GM12892 (cell line): ENCODE measurements around the gene MLH1. TPM values are rescaled to one million over a fixed set of nuclear protein-coding genes. Genes with fewer than 3 reads are reported as not detected.
"Not testable (repeated sequence)": the region's sequence is repeated elsewhere in the genome, so short reads cannot be mapped to it uniquely, and the experiment has no call there.

Experiments
- DNase-seq: peaks from one replicate; pipeline ENCODE4 v3.0.0; 2011; ENCODE audit not compliant: insufficient read length
- FAIRE-seq: peaks from 2 replicates; lab custom pipeline; 2011; peaks lifted over from hg19 to GRCh38; lab: Jason Lieb, UNC
- POLR2A ChIP-seq: IDR thresholded peaks from 2 replicates; pipeline ENCODE4 v1.6.1; 2011; ENCODE audit warnings: low read depth, low read length, control low read depth
- POLR2AphosphoS5 ChIP-seq: IDR thresholded peaks from 2 replicates; pipeline ENCODE4 v1.6.1; 2011; ENCODE audit warnings: low read depth, low read length, control low read depth
- TAF1 ChIP-seq: IDR thresholded peaks from 2 replicates; pipeline ENCODE4 v1.6.1; 2011; ENCODE audit warnings: low read depth, mild to moderate bottlenecking, control low read depth, low read length, borderline replicate concordance
- polyA plus RNA-seq: library from polyadenylated mRNA; unstranded; fragments of >200 nt; gene quantifications from one replicate; pipeline ENCODE4 v1.2.1, GENCODE V29; 2012; ENCODE audit warnings: missing spikeins, inconsistent platforms; ENCODE audit not compliant: missing spikeins

Gene MLH1
- polyA plus RNA-seq = 45.7 TPM

DNA sequence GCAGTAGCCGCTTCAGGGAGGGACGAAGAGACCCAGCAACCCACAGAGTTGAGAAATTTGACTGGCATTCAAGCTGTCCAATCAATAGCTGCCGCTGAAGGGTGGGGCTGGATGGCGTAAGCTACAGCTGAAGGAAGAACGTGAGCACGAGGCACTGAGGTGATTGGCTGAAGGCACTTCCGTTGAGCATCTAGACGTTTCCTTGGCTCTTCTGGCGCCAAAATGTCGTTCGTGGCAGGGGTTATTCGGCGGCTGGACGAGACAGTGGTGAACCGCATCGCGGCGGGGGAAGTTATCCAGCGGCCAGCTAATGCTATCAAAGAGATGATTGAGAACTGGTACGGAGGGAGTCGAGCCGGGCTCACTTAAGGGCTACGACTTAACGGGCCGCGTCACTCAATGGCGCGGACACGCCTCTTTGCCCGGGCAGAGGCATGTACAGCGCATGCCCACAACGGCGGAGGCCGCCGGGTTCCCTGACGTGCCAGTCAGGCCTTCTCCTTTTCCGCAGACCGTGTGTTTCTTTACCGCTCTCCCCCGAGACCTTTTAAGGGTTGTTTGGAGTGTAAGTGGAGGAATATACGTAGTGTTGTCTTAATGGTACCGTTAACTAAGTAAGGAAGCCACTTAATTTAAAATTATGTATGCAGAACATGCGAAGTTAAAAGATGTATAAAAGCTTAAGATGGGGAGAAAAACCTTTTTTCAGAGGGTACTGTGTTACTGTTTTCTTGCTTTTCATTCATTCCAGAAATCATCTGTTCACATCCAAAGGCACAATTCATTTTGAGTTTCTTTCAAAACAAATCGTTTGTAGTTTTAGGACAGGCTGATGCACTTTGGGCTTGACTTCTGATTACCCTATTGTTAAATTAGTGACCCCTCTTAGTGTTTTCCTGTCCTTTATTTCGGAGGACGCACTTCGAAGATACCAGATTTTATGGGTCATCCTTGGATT lies at the start of gene MLH1:
MLH1 (plus strand) TSS at position 193 of the 958 bp plus-strand sequence; CDS start at position 223, 30 bp downstream.
- peak; percentile 56 for DNase-seq
- peak; percentile 77; the same call in 1 of the 2 replicates for TF ChIP-seq TAF1
- peak; percentile 93 for TF ChIP-seq POLR2AphosphoS5
- peak; percentile 94 for TF ChIP-seq POLR2A
- peak; percentile 100 for FAIRE-seq

DNA sequence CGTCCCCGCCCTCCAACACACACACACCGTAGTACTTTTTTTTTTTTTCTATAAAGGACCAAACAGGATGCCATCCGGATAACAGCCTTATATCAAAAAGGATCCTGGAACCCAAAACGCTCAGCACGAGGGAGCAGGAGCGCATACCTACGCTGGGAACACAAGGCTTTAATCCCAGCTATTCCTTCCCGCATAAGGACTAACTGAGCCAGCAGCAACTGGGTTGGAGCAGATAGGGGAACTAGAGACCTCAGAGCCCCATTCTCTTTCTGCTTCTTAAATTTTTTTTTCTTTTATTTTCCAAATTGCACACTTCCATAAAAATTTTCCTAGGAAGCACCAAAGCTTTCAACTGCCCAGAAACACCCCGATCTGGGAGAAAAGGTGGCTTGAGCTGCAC lies 49.7 kb upstream of the MLH1 start:
- TF ChIP-seq POLR2A (no peak), TAF1 (no peak), POLR2AphosphoS5 (no peak)
- DNase-seq (no peak), FAIRE-seq (no peak)

DNA sequence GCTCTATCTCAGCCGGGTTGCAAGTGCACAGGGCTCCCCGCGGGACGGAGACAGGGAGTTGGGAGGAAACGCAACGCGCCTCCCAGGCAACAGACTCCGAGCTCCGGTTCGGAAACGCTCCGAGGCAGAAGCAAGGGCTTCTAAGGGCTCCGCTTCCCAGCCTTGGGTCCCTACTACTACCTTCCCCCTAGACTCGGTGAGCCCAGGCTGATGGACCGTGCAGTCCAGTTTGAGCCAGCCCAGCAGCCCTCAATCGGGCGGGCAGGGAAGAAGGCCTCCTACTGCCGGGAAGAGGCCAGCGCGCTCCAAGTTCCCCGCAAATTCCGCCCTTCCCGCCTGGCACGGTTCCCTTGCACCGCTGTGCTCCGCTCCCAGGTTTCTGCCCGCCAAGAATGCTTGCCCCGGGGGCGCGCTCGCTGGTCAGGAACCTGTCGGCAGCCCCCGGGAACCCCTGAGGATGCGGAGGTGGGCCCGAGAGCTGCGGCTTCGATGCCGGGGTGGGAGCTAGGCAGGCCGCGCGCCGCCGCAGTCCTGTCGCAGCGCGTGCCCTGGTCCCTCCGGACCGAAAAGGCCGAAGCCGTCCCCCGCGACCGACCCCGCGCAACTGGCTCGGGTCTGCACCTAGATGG lies 49.2 kb upstream of the MLH1 start:
- DNase-seq (peak; percentile 60), FAIRE-seq (no peak)
- TF ChIP-seq POLR2AphosphoS5 (no peak), POLR2A (no peak), TAF1 (no peak)

DNA sequence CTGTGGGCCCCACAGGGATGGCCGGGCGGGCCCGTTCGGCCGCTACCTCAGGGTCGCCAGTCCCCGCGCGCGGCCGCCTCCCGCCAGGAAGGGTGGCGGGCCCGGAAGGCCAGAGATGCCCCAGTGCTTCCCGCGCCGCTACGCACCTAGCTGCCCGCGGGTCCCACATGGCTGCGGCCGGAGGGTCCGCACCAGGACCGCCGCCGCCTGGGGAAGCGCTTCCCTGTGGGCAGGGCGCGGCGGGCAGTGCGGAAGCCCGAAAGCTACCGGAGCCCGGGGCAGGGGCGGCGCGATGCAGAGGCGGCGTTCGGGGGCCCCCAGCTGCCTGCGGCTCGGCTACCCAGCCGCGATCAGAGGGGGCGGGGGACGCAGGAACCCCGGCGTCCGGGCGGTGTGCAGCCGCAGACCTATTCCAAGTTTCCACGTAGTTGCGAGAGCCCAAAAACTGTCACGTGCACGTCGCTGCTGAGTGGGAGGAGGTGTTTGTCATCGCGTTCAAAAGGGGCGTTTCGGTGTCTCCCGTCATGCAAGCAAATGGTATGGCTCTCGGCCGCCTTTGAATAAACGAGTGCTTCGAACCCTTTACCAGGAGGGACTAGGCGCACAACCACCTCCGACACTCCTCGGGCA lies 48.6 kb upstream of the MLH1 start, which contains the start of gene TRANK1:
TRANK1 (minus strand) TSS at position 414 of the 630 bp plus-strand sequence; CDS start at position 169, 245 bp downstream.
- FAIRE-seq = peak; percentile 9
- peak; percentile 61 for DNase-seq
- TF ChIP-seq TAF1 (no peak), POLR2AphosphoS5 (no peak), POLR2A (no peak)

DNA sequence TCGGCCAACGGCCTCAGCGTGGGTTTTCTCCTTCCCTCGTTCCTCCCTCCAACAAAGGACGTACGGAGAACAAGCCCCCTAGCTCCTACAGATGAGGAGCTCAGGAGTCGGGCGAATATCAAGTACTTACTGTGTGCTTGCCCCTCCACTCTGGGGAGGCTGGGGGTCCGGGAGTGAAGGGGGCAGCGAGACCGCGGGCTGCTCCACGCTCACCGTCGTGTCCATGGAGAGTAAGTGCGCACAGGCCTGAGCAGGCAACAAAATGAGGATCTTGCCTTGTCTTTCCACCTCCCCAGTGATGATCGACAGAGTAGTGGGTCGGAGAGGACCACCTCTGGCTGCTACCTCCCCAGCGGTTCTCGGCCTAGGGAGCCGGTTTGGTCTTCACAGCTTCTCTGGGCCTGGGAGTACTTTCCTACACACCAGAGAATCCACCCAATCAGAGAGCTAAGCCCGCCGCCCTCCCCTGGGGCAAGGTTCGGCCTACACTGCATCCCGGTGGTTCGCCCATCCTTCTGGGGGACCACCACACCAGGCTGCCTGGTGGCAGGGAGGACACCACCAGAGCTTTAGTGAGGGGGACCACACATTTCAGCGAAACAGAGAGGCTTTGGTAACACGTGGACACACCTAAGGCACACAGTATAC lies 47.9 kb upstream of the MLH1 start:
- DNase-seq (no peak), FAIRE-seq (no peak)
- TF ChIP-seq POLR2A (no peak), POLR2AphosphoS5 (no peak), TAF1 (no peak)

DNA sequence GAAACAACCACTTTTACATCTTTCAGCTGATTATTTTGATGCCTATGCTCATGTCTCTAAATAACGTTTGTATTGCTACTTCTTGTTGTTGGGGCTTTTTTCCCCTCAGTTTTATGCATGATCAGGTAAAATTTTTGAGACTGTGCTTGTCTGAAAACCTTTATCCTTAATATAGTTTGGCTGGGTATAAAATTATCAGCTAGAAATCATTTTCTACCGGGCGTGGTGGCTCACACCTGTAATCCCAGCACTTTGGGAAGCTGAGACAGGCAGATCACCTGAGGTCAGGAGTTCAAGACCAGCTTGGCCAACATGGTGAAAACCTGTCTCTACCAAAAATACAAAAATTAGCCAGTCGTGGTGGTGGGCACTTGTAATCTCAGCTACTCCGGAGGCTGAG lies 45.5 kb upstream of the MLH1 start:
- FAIRE-seq, DNase-seq: not testable (repeated sequence)

DNA sequence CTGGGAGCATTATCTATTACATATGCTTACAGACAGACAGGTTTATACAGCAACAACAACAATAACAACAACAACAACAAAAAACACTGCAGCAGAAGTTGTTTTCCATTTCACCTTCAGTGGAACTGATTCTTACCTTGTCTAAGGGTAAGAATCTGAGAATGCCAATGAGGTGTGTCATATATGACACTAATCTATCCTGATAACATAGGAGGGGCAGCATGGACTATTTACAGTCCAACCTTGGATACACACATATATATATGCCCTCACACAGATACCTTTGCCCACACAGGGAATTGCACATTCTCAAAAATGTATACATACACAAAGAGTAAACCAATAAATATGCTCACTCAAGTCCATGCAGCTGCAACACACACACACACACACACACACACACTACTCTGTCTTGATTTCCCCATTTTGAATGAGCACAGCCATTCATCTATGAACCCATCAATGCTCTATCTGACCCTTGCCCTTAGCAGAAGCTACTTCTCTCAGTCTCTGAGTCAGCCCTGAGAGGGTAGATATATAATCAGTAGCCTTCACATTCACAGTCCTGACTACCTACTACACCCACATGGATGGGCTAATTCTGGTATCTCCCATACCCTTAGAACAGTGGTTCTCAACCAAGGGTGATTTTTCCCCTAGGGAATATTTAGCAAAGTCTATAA lies 38.7 kb upstream of the MLH1 start:
- TF ChIP-seq POLR2AphosphoS5 (no peak), TAF1 (no peak), POLR2A (no peak)
- no peak for DNase-seq
- no peak for FAIRE-seq

DNA sequence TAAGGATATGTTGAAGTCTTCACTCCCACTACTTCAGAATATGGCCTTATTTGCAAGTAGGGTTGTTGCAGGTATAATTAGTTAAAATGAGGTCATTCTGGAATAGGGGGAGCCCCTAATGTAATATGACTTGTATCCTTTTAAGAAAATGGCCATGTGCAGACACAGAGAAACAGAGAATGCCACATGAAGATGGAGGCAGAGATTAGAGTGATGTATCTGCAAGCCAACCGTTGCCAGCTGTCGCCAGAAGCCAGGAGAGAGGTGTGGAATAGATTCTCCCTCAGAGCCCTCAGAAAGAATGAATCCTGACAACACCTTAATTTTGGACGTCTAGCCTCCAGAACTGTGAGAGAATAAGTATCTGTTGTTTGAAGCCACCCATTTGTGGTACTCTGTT lies 37.2 kb upstream of the MLH1 start:
- FAIRE-seq (no peak), DNase-seq (no peak)
- TF ChIP-seq TAF1 (no peak), POLR2A (no peak), POLR2AphosphoS5 (no peak)

DNA sequence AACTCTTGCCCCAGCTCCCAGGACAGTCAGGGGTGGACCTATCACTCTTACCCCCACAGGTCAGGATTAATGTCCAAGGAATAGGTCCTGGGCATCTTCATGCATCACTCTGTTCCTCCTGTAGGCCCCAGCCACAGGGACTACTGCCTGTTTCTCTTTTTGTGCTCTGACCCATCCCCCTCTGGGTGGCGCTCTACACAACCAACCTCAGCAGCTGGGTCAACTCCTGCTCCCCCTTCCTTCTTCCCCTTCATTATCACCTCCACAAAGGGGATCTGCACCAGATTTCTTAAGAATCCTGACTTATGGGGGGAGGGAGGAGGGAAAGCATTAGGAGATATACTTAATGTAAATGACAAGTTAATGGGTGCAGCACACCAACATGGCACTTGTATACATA lies 36.3 kb upstream of the MLH1 start:
- no peak for DNase-seq
- TF ChIP-seq TAF1 (no peak), POLR2AphosphoS5 (no peak), POLR2A (no peak)
- no peak for FAIRE-seq

DNA sequence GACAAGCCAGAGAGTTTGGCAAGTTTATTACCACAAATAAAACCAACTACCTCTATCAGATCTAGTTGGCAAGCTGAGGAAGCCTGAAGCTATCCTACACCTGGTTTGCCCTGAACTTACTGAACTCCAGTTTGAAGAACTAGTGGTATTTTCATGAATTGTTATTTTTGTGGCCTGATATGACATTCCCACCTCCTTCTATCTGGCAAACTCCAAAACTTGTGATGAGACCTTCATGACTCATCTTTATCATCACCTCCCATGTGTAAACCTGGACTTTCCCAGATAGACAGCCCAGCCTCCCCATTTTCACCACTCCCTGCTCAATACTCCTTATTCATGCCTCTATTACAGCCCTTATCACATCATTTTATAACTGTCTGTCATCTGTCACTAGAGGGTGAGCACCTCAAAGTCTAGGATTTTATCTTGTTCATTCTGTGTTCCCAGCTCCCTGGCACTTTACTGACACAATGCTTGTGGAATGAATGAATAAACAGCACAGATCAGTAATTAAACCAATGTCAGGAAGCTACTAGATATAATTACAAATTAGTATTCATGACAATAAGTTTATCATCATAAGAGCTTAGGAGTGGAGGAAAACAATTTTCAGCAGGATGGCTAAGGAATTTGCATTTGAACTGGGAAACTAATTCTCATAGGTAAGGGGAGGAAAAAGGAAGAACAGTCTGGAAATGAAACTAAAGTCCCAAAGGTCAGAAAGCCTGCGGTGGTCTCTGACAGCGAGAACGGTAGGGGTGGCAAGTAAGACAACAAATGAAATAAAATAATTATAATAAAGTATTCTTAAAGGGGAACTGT lies 35.2 kb upstream of the MLH1 start:
- FAIRE-seq (no peak), DNase-seq (no peak)
- TF ChIP-seq TAF1 (no peak), POLR2A (no peak), POLR2AphosphoS5 (no peak)
